Transverse colon (tissue), 4 donors: ENCODE results near the gene XRN1. TPM values are rescaled to one million over a fixed set of nuclear protein-coding genes. Genes with fewer than 3 reads are reported as not detected.

ENCODE experiments used
- DNase-seq: peaks from one replicate; pipeline ENCODE4 v3.0.0-alpha.2; 2019
- H3K27ac ChIP-seq, 4 donors: fragments of 200-600 bp; sonication (generic); 2 replicates each; pipeline ENCODE4 v1.5.1; 2016 to 2018; ENCODE audit warnings: inconsistent platforms in 4 of 4
- H3K27me3 ChIP-seq: fragments of 200-600 bp; sonication (generic); 2 replicates; pipeline ENCODE4 v1.5.1; 2017; ENCODE audit warnings: inconsistent platforms
- H3K36me3 ChIP-seq, 4 donors: fragments of 200-600 bp; sonication (generic); 2 replicates each; pipeline ENCODE4 v1.5.1; 2017 to 2019; ENCODE audit warnings: inconsistent platforms in 4 of 4
- H3K4me1 ChIP-seq, 4 donors: fragments of 200-600 bp; sonication (generic); 2 replicates each; pipeline ENCODE4 v1.5.1; 2017 to 2020; ENCODE audit warnings: inconsistent platforms in 4 of 4
- H3K4me3 ChIP-seq, 4 donors: fragments of 200-600 bp; sonication (generic); 1 replicate in 1 of 4; 2 replicates in 3 of 4; pipeline versions ENCODE4 v1.5.1 to v1.6.1; 2017 to 2019; ENCODE audit warnings: inconsistent platforms in 4 of 4
- H3K9me3 ChIP-seq, 2 donors: fragments of 200-600 bp; sonication (generic); 2 replicates each; pipeline ENCODE4 v1.5.1; 2017 to 2019; ENCODE audit warnings: inconsistent platforms in 2 of 2
- EP300 ChIP-seq: sonication (generic); formaldehyde crosslinking; IDR thresholded peaks from one replicate; pipeline ENCODE4 v1.6.1; 2017; ENCODE audit warnings: antibody characterized with exemption, low read depth
- POLR2A ChIP-seq: fragments of 450-650 bp; IDR thresholded peaks from one replicate; pipeline ENCODE4 v1.6.1; 2016; ENCODE audit warnings: antibody characterized with exemption, mild to moderate bottlenecking, moderate library complexity
- POLR2AphosphoS5 ChIP-seq, 3 donors: sonication (generic); formaldehyde crosslinking; IDR thresholded peaks; one replicate each; pipeline ENCODE4 v1.6.1; 2016; ENCODE audit warnings: antibody characterized with exemption in 3 of 3
- WGBS, 2 donors: methylation state at CpG; one replicate each; pipeline ENCODE4 v1.1.5; 2018; ENCODE audit warnings: low coverage in 1 of 2; 5-methylcytosine and 5-hydroxymethylcytosine counted together
- in situ Hi-C, 4 donors: fragments of 200-750 bp; cut with MboI; loops; one replicate each; pipeline versions ENCODE4 v1.15.0 to v1.15.1; 2017; ENCODE audit warnings: low sequenced_read_pairs in 3 of 4, low pct_ligation_motif_present in 1 of 4, low pct_unique_long_range_greater_than_20kb in 1 of 4
- intact Hi-C: fragments of 100-400 bp; cut with DNase I; formaldehyde crosslinking; loops from one replicate; pipeline ENCODE4 v1.15.1; 2023; ENCODE audit warnings: low total_unique reads
- small RNA-seq, 4 donors: library from RNA; depleted of rRNA; stranded (forward); fragments of <200 nt; gene quantifications; one replicate each; pipeline ENCODE3, GENCODE V24; 2016
- total RNA-seq, 4 donors: library from RNA; depleted of rRNA; stranded (reverse); fragments of >200 nt; gene quantifications; one replicate each; pipeline ENCODE4 v1.1.0, GENCODE V29; 2016
- TF ChIP-seq, protein P1 (sequence below), 5 experiments: fragments of 200-600 bp in 3 of 5; fragments of 450-650 bp in 2 of 5; sonication (generic) in 3 of 5; IDR thresholded peaks; 1 replicate in 2 of 5; 2 replicates in 3 of 5; pipeline ENCODE4 v1.5.1; 2016 to 2017; ENCODE audit warnings: antibody characterized with exemption in 5 of 5, inconsistent platforms in 3 of 5, mild to moderate bottlenecking in 2 of 5, moderate library complexity in 1 of 5

XRN1 gene
- total RNA-seq, 4 donors from 2014 or later = 13.5 to 93.0 (median 52.1) TPM

DNA sequence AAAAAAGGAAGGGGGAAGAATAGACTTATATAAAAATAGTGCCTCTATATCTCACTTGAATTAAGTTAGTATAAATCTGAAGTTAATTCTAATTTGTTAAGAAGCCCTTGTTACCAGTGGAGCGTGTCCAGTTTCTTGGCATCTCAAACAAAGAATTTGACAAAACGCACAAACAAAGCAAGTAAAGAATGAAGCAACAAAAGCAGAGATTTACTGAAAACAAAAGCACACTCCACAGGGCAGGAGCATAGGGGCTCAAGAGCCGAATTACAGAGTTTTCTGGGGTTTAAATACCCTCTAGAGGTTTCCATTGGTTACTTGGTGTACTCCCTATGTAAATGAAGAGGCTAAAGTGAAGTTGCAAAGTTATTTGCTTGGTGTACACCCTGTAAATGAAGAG lies 188.5 kb downstream of the XRN1 start:
- no peak for DNase-seq
- H3K4me3 ChIP-seq = no peak overlapping the region
- no peaks in the 10 kb centered on the region for H3K36me3 ChIP-seq
- no peak overlapping the region for H3K27ac ChIP-seq
- intact Hi-C loops (no loop called here), in situ Hi-C loops (no loop called here)
- WGBS, 2 donors = 73 to 82% methylated on average over 3 of the region's 3 CpGs
- no peaks in the 10 kb centered on the region for H3K4me1 ChIP-seq
- H3K9me3 ChIP-seq = no peaks in the 10 kb centered on the region
- H3K27me3 ChIP-seq = no peaks in the 10 kb centered on the region
- TF ChIP-seq POLR2A = no peak
- TF ChIP-seq, protein P1, sequence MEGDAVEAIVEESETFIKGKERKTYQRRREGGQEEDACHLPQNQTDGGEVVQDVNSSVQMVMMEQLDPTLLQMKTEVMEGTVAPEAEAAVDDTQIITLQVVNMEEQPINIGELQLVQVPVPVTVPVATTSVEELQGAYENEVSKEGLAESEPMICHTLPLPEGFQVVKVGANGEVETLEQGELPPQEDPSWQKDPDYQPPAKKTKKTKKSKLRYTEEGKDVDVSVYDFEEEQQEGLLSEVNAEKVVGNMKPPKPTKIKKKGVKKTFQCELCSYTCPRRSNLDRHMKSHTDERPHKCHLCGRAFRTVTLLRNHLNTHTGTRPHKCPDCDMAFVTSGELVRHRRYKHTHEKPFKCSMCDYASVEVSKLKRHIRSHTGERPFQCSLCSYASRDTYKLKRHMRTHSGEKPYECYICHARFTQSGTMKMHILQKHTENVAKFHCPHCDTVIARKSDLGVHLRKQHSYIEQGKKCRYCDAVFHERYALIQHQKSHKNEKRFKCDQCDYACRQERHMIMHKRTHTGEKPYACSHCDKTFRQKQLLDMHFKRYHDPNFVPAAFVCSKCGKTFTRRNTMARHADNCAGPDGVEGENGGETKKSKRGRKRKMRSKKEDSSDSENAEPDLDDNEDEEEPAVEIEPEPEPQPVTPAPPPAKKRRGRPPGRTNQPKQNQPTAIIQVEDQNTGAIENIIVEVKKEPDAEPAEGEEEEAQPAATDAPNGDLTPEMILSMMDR (IDR thresholded peaks at IDR 0.05) = no peak
- TF ChIP-seq POLR2AphosphoS5 (IDR thresholded peaks at IDR 0.05) = no peak
- TF ChIP-seq EP300 = no peak

DNA sequence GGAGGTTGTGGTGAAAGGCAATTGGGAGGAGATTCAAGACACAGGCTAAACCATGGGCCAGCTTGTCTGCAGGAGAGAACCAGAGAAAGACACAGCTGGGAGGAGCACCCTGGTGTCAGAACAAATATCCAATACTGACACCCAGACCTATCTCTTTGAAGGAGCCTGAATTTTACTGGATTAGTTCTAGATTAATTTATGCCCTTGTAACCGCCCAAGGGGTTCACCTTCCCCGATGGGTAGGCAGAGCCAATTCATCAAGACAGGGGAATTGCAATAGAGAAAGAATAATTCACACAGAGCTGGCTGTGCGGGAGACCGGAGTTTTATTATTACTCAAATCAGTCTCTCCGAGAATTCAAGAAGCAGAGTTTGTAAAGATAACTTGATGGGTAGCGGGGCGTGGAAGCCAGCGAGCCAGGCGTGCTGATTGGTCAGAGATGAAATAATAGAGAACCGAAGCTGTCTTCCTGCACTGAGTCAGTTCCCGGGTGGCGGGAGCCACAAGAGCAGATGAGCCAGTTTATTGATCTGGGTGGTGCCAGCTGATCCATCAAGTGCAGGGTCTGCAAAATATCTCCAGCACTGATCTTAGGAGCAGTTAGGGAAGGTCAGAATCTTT lies 191.0 kb downstream of the XRN1 start:
- no peaks in the 10 kb centered on the region for H3K4me1 ChIP-seq
- in situ Hi-C loops = no loop called here

More for the DNA sequence above, 191.0 kb downstream of the XRN1 start:
- no peak overlapping the region for H3K4me3 ChIP-seq
- TF ChIP-seq, protein P1 (IDR thresholded peaks at IDR 0.05) = no peak
- TF ChIP-seq POLR2AphosphoS5 (IDR thresholded peaks at IDR 0.05) (no peak), POLR2A (no peak), EP300 (no peak)
- H3K36me3 ChIP-seq = no peaks in the 10 kb centered on the region
- H3K9me3 ChIP-seq = no peaks in the 10 kb centered on the region
- WGBS, 2 donors = 93 to 95% methylated on average over 4 to 12 of the region's 12 CpGs
- intact Hi-C loops = no loop called here
- no peaks in the 10 kb centered on the region for H3K27me3 ChIP-seq
- H3K27ac ChIP-seq = no peak overlapping the region
- DNase-seq = no peak

Small RNA genes within 50 kb of the gene (small RNA-seq; reads per million reads assigned to genes)
- 0 to 0.14 (median 0) reads per million in 4 donors for gene RNU1-100P
- 0 reads per million in 4 donors for gene RNU6-1294P

Other genes starting within 250 kb of the XRN1 start
- gene GK5, start 222.5 kb downstream of the XRN1 start, total RNA-seq = 100 to 1,000 TPM in 1 of 4 donors, 10 to 100 TPM in 3; 37.4 to 140 (median 55.5) TPM
- 10 to 100 TPM; 22.4 to 37.8 (median 25.3) TPM for gene ATR, start 130.7 kb upstream of the XRN1 start, total RNA-seq
- gene PLS1, start 148.4 kb upstream of the XRN1 start, total RNA-seq = 100 to 1,000 TPM in 3 of 4 donors, 10 to 100 TPM in 1; 58.7 to 507 (median 340) TPM